Ectodermal cell (in vitro differentiated cells): ENCODE results near the gene GALR3.

Experiments
- H3K27ac ChIP-seq: 2 replicates; pipeline ENCODE4 v1.7.0; 2013; ENCODE audit warnings: mild to moderate bottlenecking, low read depth, low read length; ENCODE audit not compliant: insufficient read depth, poor library complexity, severe bottlenecking
- H3K27me3 ChIP-seq: 2 replicates; pipeline ENCODE4 v1.7.0; 2013; ENCODE audit warnings: mild to moderate bottlenecking, low read length; ENCODE audit not compliant: insufficient read depth, control insufficient read depth, poor library complexity, severe bottlenecking
- H3K36me3 ChIP-seq: one replicate; pipeline ENCODE4 v1.7.0; 2013; ENCODE audit warnings: low read length; ENCODE audit not compliant: control insufficient read depth, insufficient read depth
- H3K4me1 ChIP-seq: one replicate; pipeline ENCODE4 v1.7.0; 2013; ENCODE audit warnings: low read length; ENCODE audit not compliant: control insufficient read depth, insufficient read depth
- H3K4me3 ChIP-seq: 2 replicates; pipeline ENCODE4 v1.7.0; 2013; ENCODE audit warnings: low read depth, low read length, control low read depth; ENCODE audit not compliant: insufficient read depth
- H3K9me3 ChIP-seq: 2 replicates; pipeline ENCODE4 v1.7.0; 2013; ENCODE audit warnings: mild to moderate bottlenecking, low read length, moderate library complexity; ENCODE audit not compliant: control insufficient read depth
- WGBS, 2 experiments: methylation state at CpG; one replicate each; pipeline ENCODE4 v1.1.7; 2013; ENCODE audit warnings: missing lambda C conversion rate in 2 of 2; 5-methylcytosine and 5-hydroxymethylcytosine counted together

Gene GALR3

GRCh38 chr22:37803195-37803638, 20.0 kb upstream of the GALR3 start:
- peak overlapping the region; percentile 41 for H3K27ac ChIP-seq

GRCh38 chr22:37803639-37804351, 19.4 kb upstream of the GALR3 start:
- H3K27ac ChIP-seq, result peak overlapping the region; percentile 41
- H3K9me3 ChIP-seq, result no peaks in the 10 kb centered on the region
- H3K4me3 ChIP-seq, result peak overlapping the region; percentile 72
- H3K36me3 ChIP-seq, result no peaks in the 10 kb centered on the region
- H3K27me3 ChIP-seq, result peaks cover 52% of the 10 kb centered on the region
- 10 to 14% methylated on average over 34 of the region's 34 CpGs for whole genome bisulfite sequencing, 2 experiments
- peaks cover 19% of the 10 kb centered on the region for H3K4me1 ChIP-seq

More at GRCh38 chr22:37803195-37803638, 20.0 kb upstream of the GALR3 start:
- peaks cover 47% of the 10 kb centered on the region for H3K27me3 ChIP-seq
- H3K4me3 ChIP-seq, result peak overlapping the region; percentile 72
- 1 to 2% methylated on average over 16 of the region's 16 CpGs for WGBS, 2 experiments
- H3K4me1 ChIP-seq, result peaks cover 19% of the 10 kb centered on the region
- H3K36me3 ChIP-seq, result no peaks in the 10 kb centered on the region
- no peaks in the 10 kb centered on the region for H3K9me3 ChIP-seq

GRCh38 chr22:37804352-37804880, 18.8 kb upstream of the GALR3 start:
- H3K27me3 ChIP-seq, result peaks cover 52% of the 10 kb centered on the region
- no peaks in the 10 kb centered on the region for H3K36me3 ChIP-seq
- peak overlapping the region; percentile 72 for H3K4me3 ChIP-seq
- 4% methylated on average over 29 of the region's 29 CpGs for WGBS, 2 experiments
- no peaks in the 10 kb centered on the region for H3K9me3 ChIP-seq
- peaks cover 19% of the 10 kb centered on the region for H3K4me1 ChIP-seq
- H3K27ac ChIP-seq, result peak overlapping the region; percentile 41

GRCh38 chr22:37804881-37805809, 18.0 kb upstream of the GALR3 start:
- H3K36me3 ChIP-seq, result no peaks in the 10 kb centered on the region
- peaks cover 52% of the 10 kb centered on the region for H3K27me3 ChIP-seq
- no peaks in the 10 kb centered on the region for H3K9me3 ChIP-seq
- no peak overlapping the region for H3K27ac ChIP-seq
- peaks cover 19% of the 10 kb centered on the region for H3K4me1 ChIP-seq
- peak overlapping the region; percentile 72 for H3K4me3 ChIP-seq
- 13 to 15% methylated on average over 87 of the region's 87 CpGs for WGBS, 2 experiments

- Histone ChIP-seq H3K4me1 (peaks cover 19% of the 10 kb centered on the region), H3K9me3 (no peaks in the 10 kb centered on the region), H3K4me3 (peak overlapping the region; percentile 72), H3K27ac (no peak overlapping the region), H3K36me3 (no peaks in the 10 kb centered on the region), H3K27me3 (peaks cover 52% of the 10 kb centered on the region)
- WGBS, 2 experiments, result 88 to 91% methylated on average over 10 of the region's 10 CpGs
Observed at GRCh38 chr22:37805810-37806277, 17.3 kb upstream of the GALR3 start.

- H3K27ac ChIP-seq, result no peak overlapping the region
- WGBS, 2 experiments, result 5 to 10% methylated on average over 14 to 15 of the region's 19 CpGs
- peaks cover 19% of the 10 kb centered on the region for H3K4me1 ChIP-seq
- peak overlapping the region; percentile 72 for H3K4me3 ChIP-seq
- H3K27me3 ChIP-seq, result peaks cover 52% of the 10 kb centered on the region
- H3K36me3 ChIP-seq, result no peaks in the 10 kb centered on the region
- no peaks in the 10 kb centered on the region for H3K9me3 ChIP-seq
Observed at GRCh38 chr22:37806409-37807333, 16.5 kb upstream of the GALR3 start.

- WGBS, 2 experiments, result 0 to 1% methylated on average over 73 of the region's 73 CpGs
- peaks cover 19% of the 10 kb centered on the region for H3K4me1 ChIP-seq
- H3K27ac ChIP-seq, result no peak within 1 kb of the TSS
Observed at GRCh38 chr22:37807410-37808293, 15.5 kb upstream of the GALR3 start, which contains the start of gene GCAT. TSS of gene GCAT (plus strand) at chr22:37807934. CDS start at chr22:37807968, 34 bp downstream.

GRCh38 chr22:37808294-37808657, 14.9 kb upstream of the GALR3 start:
- no peaks in the 10 kb centered on the region for H3K36me3 ChIP-seq
- peaks cover 40% of the 10 kb centered on the region for H3K27me3 ChIP-seq
- peaks cover 14% of the 10 kb centered on the region for H3K4me1 ChIP-seq
- no peak overlapping the region for H3K27ac ChIP-seq
- WGBS, 2 experiments, result 4 to 6% methylated on average over 8 of the region's 8 CpGs
- H3K4me3 ChIP-seq, result peak overlapping the region; percentile 72
- H3K9me3 ChIP-seq, result no peaks in the 10 kb centered on the region

More at GRCh38 chr22:37807410-37808293, 15.5 kb upstream of the GALR3 start, which contains the start of gene GCAT:
- H3K4me3 ChIP-seq, result peak within 1 kb of the TSS; percentile 72
- no peaks in the 10 kb centered on the region for H3K9me3 ChIP-seq
- peaks cover 46% of the 10 kb centered on the region for H3K27me3 ChIP-seq
- H3K36me3 ChIP-seq, result no peaks in the 10 kb centered on the region
